ENCODE measurements around the gene PROSER2. TPM values are rescaled to one million over a fixed set of nuclear protein-coding genes. Genes with fewer than 3 reads are reported as not detected.

The PROSER2 gene
- total and polyA plus RNA-seq, 2 donors (not counting 1 experiment from before 2014, with no cell fraction given), result 0.07 TPM; not detected in 1

DNA sequence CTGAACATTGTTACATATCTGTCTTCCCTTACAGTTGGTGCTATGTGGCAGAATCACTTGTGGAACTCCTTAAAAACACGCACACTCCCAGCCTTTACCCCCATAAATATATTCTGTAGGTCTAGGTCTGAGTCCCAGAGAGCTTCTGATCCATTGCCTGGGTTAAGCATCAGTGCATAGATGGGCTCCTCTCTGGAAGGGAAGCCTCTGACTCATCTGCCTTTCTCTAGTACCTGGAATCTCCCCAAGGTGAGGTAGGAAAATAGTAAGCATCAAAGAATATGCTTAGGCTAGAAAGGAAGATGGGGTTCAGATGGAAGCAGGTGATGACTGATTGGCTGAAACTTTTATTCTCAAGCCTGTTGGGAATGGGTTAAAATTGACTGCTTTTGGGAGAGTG lies 26.1 kb downstream of the PROSER2 start:
- H3K4me1 Mint-ChIP-seq, result no peaks in the 10 kb centered on the region
- no peak overlapping the region for H3K4me2 ChIP-seq (replicated peaks; ENCODE audit: low read depth, low read length, poor library complexity, severe bottlenecking)
- H3K9me3 Mint-ChIP-seq (ENCODE audit: insufficient read depth), result no peaks in the 10 kb centered on the region
- no peaks in the 10 kb centered on the region for H3K27me3 ChIP-seq (replicated peaks in 1 of 4; ENCODE audit: control extremely low read depth in 1 of 4, control insufficient read depth in 3 of 4, insufficient read depth in 4 of 4, low read length in 3 of 4)
- H3K9me3 ChIP-seq (ENCODE audit: control extremely low read depth in 1 of 3, control insufficient read depth in 2 of 3, insufficient read depth in 1 of 3, low read length in 2 of 3), result no peaks in the 10 kb centered on the region
- no peaks in the 10 kb centered on the region for H3K4me1 ChIP-seq (ENCODE audit: control insufficient read depth in 2 of 2, insufficient read depth in 2 of 2, low read length in 2 of 2)
- POLR2A ChIA-PET, result no interaction called here
- H2AFZ ChIP-seq (ENCODE audit: insufficient read depth, low read depth, low read length, poor library complexity, severe bottlenecking), result no peak overlapping the region
- no peaks in the 10 kb centered on the region for H4K20me1 ChIP-seq (ENCODE audit: control insufficient read depth, insufficient read depth, low read length, poor library complexity, severe bottlenecking)
- ATAC-seq (ENCODE audit: low read depth) (no peak), DNase-seq (no peak)
- H3K4me3 ChIP-seq (ENCODE audit: control extremely low read depth in 1 of 5, extremely low read depth in 1 of 5, insufficient read depth in 1 of 5, low read depth in 2 of 5, low read length in 4 of 5), result no peak overlapping the region
- H3K9ac ChIP-seq (ENCODE audit: low read length), result no peak overlapping the region
- CTCF ChIA-PET, result no interaction called here
- H3K36me3 ChIP-seq (replicated peaks in 1 of 2; ENCODE audit: control extremely low read depth in 1 of 2, control insufficient read depth in 1 of 2, extremely low read depth in 1 of 2, insufficient read depth in 2 of 2, low read length in 1 of 2), result no peaks in the 10 kb centered on the region
- no peak overlapping the region for H3K27ac ChIP-seq (ENCODE audit: low read length in 2 of 2)
- H3K27me3 Mint-ChIP-seq, result no peaks in the 10 kb centered on the region
- intact Hi-C loops (cut with micrococcal nuclease), result no loop called here
- no peaks in the 10 kb centered on the region for H3K79me2 ChIP-seq (ENCODE audit: control insufficient read depth, insufficient read depth, low read length)
- H3K27ac Mint-ChIP-seq, result no peak overlapping the region
- no peak overlapping the region for H3K4me3 Mint-ChIP-seq
- TF ChIP-seq EZH2 (IDR thresholded peaks at IDR 0.05; ENCODE audit: borderline replicate concordance, insufficient read depth, low read depth, low read length, poor library complexity, severe bottlenecking) (no peak), CTCF (IDR thresholded peaks at IDR 0.05) (no peak)
- no CpG with 5 or more reads among the region's 1 CpG for WGBS (ENCODE audit: insufficient coverage)

DNA sequence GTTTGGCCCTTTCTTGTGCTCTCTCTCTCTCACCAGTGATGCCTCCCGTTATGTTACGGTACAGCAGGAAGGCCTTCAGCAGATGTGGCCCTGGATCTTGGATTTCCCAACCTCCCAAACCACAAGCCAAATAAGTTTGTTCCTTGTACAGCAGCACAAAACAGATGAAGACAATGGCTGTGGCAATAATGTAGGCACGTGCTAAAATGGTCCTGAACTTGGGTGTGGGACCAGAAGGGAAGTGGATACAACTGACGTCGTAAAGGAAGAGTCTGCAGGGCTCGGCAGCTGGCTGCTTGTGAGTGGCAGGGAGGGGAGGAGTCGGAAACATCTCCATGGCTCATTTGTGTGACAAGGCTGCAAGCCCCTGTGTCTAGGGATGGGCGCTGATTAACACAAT lies 26.8 kb downstream of the PROSER2 start:
- intact Hi-C loops (cut with micrococcal nuclease), result no loop called here
- no peaks in the 10 kb centered on the region for H3K79me2 ChIP-seq (ENCODE audit: control insufficient read depth, insufficient read depth, low read length)
- no peaks in the 10 kb centered on the region for H4K20me1 ChIP-seq (ENCODE audit: control insufficient read depth, insufficient read depth, low read length, poor library complexity, severe bottlenecking)
- no peaks in the 10 kb centered on the region for H3K4me1 ChIP-seq (ENCODE audit: control insufficient read depth in 2 of 2, insufficient read depth in 2 of 2, low read length in 2 of 2)
- no peaks in the 10 kb centered on the region for H3K9me3 Mint-ChIP-seq (ENCODE audit: insufficient read depth)
- no peak for TF ChIP-seq CTCF (IDR thresholded peaks at IDR 0.05)
- TF ChIP-seq EZH2 (IDR thresholded peaks at IDR 0.05; ENCODE audit: borderline replicate concordance, insufficient read depth, low read depth, low read length, poor library complexity, severe bottlenecking), result no peak
- H3K9ac ChIP-seq (ENCODE audit: low read length), result no peak overlapping the region
- POLR2A ChIA-PET, result no interaction called here
- CTCF ChIA-PET, result no interaction called here
- 50% methylated on average over 6 of the region's 8 CpGs for WGBS (ENCODE audit: insufficient coverage)
- H2AFZ ChIP-seq (ENCODE audit: insufficient read depth, low read depth, low read length, poor library complexity, severe bottlenecking), result no peak overlapping the region
- no peaks in the 10 kb centered on the region for H3K27me3 Mint-ChIP-seq
- H3K4me3 ChIP-seq (ENCODE audit: control extremely low read depth in 1 of 5, extremely low read depth in 1 of 5, insufficient read depth in 1 of 5, low read depth in 2 of 5, low read length in 4 of 5), result no peak overlapping the region
- H3K4me3 Mint-ChIP-seq, result no peak overlapping the region
- H3K4me2 ChIP-seq (replicated peaks; ENCODE audit: low read depth, low read length, poor library complexity, severe bottlenecking), result no peak overlapping the region
- DNase-seq, result no peak
- no peaks in the 10 kb centered on the region for H3K36me3 ChIP-seq (replicated peaks in 1 of 2; ENCODE audit: control extremely low read depth in 1 of 2, control insufficient read depth in 1 of 2, extremely low read depth in 1 of 2, insufficient read depth in 2 of 2, low read length in 1 of 2)
- no peaks in the 10 kb centered on the region for H3K9me3 ChIP-seq (ENCODE audit: control extremely low read depth in 1 of 3, control insufficient read depth in 2 of 3, insufficient read depth in 1 of 3, low read length in 2 of 3)
- no peak overlapping the region for H3K27ac ChIP-seq (ENCODE audit: low read length in 2 of 2)
- H3K27me3 ChIP-seq (replicated peaks in 1 of 4; ENCODE audit: control extremely low read depth in 1 of 4, control insufficient read depth in 3 of 4, insufficient read depth in 4 of 4, low read length in 3 of 4), result no peaks in the 10 kb centered on the region
- no peak for ATAC-seq (ENCODE audit: low read depth)
- H3K4me1 Mint-ChIP-seq, result no peaks in the 10 kb centered on the region
- no peak overlapping the region for H3K27ac Mint-ChIP-seq
